ENCODE measurements around the gene TNS1. TPM values are rescaled to one million over a fixed set of nuclear protein-coding genes. Genes with fewer than 3 reads are reported as not detected.

Gene TNS1
- total and polyA plus RNA-seq, 9 of the 15 experiments (the other 6 are each of a cell fraction or from before 2014, with no cell fraction given): 0.13 to 2.7 (median 0.77) TPM

DNA sequence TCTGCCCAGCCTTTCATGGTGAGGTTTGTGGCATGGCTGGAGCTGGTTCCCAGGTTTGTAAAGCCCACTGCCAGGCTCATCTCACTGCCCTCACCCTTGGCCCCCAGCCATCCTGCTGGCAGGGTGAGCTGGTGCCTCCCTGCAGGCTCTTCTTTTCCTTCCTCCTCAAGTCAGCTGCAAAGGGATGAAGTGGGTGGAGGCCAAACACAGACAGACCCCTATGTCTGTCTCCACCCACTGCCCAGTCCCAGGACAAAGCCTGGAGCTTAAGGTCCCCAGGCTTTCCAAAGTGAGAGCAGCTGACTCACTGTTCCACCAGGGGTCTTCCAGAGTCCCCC, 92.0 kb downstream of the TNS1 start:
- Histone ChIP-seq H3K4me1 (replicated peaks in 1 of 2; ENCODE audit: control insufficient read depth in 2 of 2, insufficient read depth in 2 of 2, low read length in 2 of 2) (no peaks in the 10 kb centered on the region), H3K9me3 (replicated peaks; ENCODE audit: control insufficient read depth, insufficient read depth, low read depth, low read length) (no peaks in the 10 kb centered on the region), H3K27me3 (ENCODE audit: control insufficient read depth in 2 of 2, insufficient read depth in 2 of 2, low read length in 2 of 2) (peaks cover 5 to 44% of the 10 kb centered on the region in 2 experiments; a peak in 2 of 5 replicates), H3K36me3 (ENCODE audit: control insufficient read depth, insufficient read depth, low read length) (no peaks in the 10 kb centered on the region), H3K9me1 (ENCODE audit: control insufficient read depth, insufficient read depth, low read length) (no peaks in the 10 kb centered on the region), H3K27ac (ENCODE audit: extremely low read depth, low read depth, low read length) (no peak overlapping the region), H3K79me2 (ENCODE audit: control insufficient read depth, insufficient read depth, low read length) (no peaks in the 10 kb centered on the region), H3K4me3 (no peak overlapping the region), H2AFZ (ENCODE audit: low read depth, low read length) (no peak overlapping the region), H3K4me2 (ENCODE audit: insufficient read depth, low read length) (no peak overlapping the region), H4K20me1 (replicated peaks; ENCODE audit: control insufficient read depth, insufficient read depth, low read length) (0 out of 2 replicates have a peak, but pooled peaks cover 6% of the 10 kb centered on the region), H3K9ac (ENCODE audit: insufficient read depth in 1 of 2, low read depth in 2 of 2, low read length in 2 of 2) (no peak overlapping the region)
- POLR2A ChIA-PET: no interaction called here
- ATAC-seq (no peak), FAIRE-seq (no peak), DNase-seq (ENCODE audit: extremely low read depth in 1 of 4, low spot score in 3 of 4) (no peak)
- CTCF ChIA-PET (ENCODE audit: low intra/inter-chr PET ratio): no interaction called here
- TF ChIP-seq KLF10 (CRISPR knock-in tag; IDR thresholded peaks at IDR 0.05) (no peak), ARHGAP35 (IDR thresholded peaks at IDR 0.05; ENCODE audit: partially characterized antibody) (no peak)
- intact Hi-C loops (cut with micrococcal nuclease): loop anchor here (10.0 kb wide), 2 partner anchors 74 to 154 kb away; partner anchors contain the start of gene RUFY4
- in situ Hi-C loops (cut with MboI): no loop called here
- no TSS peak for BruUV-seq (replicated peaks)

DNA sequence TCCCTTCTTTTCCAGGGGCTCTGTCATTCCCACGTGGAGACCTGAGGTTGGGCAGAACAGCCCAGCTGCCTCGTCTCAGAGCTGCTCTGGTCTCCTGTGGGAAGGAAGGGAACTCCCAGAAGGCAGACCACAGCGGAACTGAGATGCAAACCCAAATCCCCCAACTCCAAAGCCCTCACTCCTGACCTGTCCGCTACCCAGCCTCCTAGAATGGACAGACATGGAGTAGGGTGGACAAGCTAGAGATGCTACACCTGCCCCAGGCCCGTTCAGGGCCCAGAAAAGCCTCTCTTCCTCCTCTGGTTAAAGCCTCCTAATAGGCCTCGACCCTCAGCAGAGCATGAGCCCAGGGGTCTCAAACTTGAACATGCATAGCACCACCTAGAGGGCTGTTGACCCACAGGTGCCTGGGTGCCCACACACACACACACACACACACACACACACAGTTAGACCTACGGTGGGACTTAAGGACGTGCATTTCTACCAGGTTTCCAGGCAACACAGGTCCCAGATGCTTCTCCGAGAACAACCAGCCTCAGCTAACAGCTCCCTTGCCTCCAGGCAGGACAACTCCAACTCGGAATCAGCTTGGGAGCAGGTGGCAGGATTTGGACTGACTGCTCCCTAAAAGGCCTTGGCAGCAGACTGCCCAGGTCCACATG, 93.5 kb downstream of the TNS1 start:
- H3K4me1 ChIP-seq (replicated peaks in 1 of 2; ENCODE audit: control insufficient read depth in 2 of 2, insufficient read depth in 2 of 2, low read length in 2 of 2): no peaks in the 10 kb centered on the region
- 0% methylated on average over 9 of the region's 10 CpGs for WGBS (ENCODE audit: insufficient coverage, low coverage, missing lambda C conversion rate)
- in situ Hi-C loops (cut with MboI): no loop called here

More for the DNA sequence above, 93.5 kb downstream of the TNS1 start:
- Histone ChIP-seq H3K79me2 (ENCODE audit: control insufficient read depth, insufficient read depth, low read length) (no peaks in the 10 kb centered on the region), H2AFZ (ENCODE audit: low read depth, low read length) (no peak overlapping the region), H3K27ac (ENCODE audit: extremely low read depth, low read depth, low read length) (no peak overlapping the region), H3K36me3 (ENCODE audit: control insufficient read depth, insufficient read depth, low read length) (no peaks in the 10 kb centered on the region), H3K4me3 (no peak overlapping the region), H3K9me1 (ENCODE audit: control insufficient read depth, insufficient read depth, low read length) (no peaks in the 10 kb centered on the region), H3K4me2 (ENCODE audit: insufficient read depth, low read length) (no peak overlapping the region), H3K9ac (ENCODE audit: insufficient read depth in 1 of 2, low read depth in 2 of 2, low read length in 2 of 2) (no peak overlapping the region), H4K20me1 (replicated peaks; ENCODE audit: control insufficient read depth, insufficient read depth, low read length) (no peaks in the 10 kb centered on the region), H3K27me3 (ENCODE audit: control insufficient read depth in 2 of 2, insufficient read depth in 2 of 2, low read length in 2 of 2) (peaks cover 5 to 42% of the 10 kb centered on the region in 2 experiments; a peak in 4 of 5 replicates), H3K9me3 (replicated peaks; ENCODE audit: control insufficient read depth, insufficient read depth, low read depth, low read length) (no peaks in the 10 kb centered on the region)
- no peak for TF ChIP-seq HSF4 (CRISPR knock-in tag; IDR thresholded peaks at IDR 0.05; ENCODE audit: borderline replicate concordance)
- no peak for ATAC-seq
- ChIA-PET CTCF (ENCODE audit: low intra/inter-chr PET ratio) (no interaction called here), POLR2A (interaction anchor here (0.6 to 1.1 kb wide), 2 partner anchors 12 to 203 kb away, joined by 3 to 4 read pairs; no protein-coding TSS in a partner anchor)
- no peak for FAIRE-seq
- intact Hi-C loops (cut with micrococcal nuclease): no loop called here
- DNase-seq (ENCODE audit: extremely low read depth in 1 of 4, low spot score in 3 of 4): no peak
- BruUV-seq (replicated peaks): no TSS peak

Data from K562 (cell line).